K562 (cell line): ENCODE measurements around the gene GMEB1. TPM values are rescaled to one million over a fixed set of nuclear protein-coding genes. Genes with fewer than 3 reads are reported as not detected.
A peak's percentile ranks its signal among the peaks of the same experiment; 100 is the strongest.

Source experiments
- ATAC-seq: fragments of 200-7000 bp; cut with Tn5 transposase; 3 replicates; pipeline ENCODE4 v1.9.1; 2020; ENCODE audit warnings: moderate library complexity
- BruUV-seq: library from RNA; stranded (reverse); fragments of 400-500 nt; replicated peaks from 2 replicates; lab custom pipeline; 2021; lab: Mats Ljungman, UMichigan
- CTCF ChIA-PET: fragments of 300-600 bp; formaldehyde crosslinking; extraction: SDS; loops from one replicate; lab custom pipeline; 2021; ENCODE audit warnings: low intra/inter-chr PET ratio; lab: Yijun Ruan, JAX
- POLR2A ChIA-PET: fragments of 300-600, 350-650 bp; sonication (Branson Sonifier 250); formaldehyde crosslinking; extraction: SDS; loops from one replicate; lab custom pipeline; 2021; ENCODE audit warnings: antibody characterized with exemption, inconsistent platforms; lab: Yijun Ruan, JAX
- DNase-seq, 4 experiments: peaks; one replicate each; pipeline versions ENCODE4 v3.0.0 to v3.0.0-alpha.2; 2011 to 2018; ENCODE audit warnings: low spot score in 3 of 4, mixed read lengths in 3 of 4; ENCODE audit errors: extremely low read depth in 1 of 4
- FAIRE-seq: peaks from 2 replicates; lab custom pipeline; 2011; peaks lifted over from hg19 to GRCh38; lab: Jason Lieb, UNC
- H2AFZ ChIP-seq: 2 replicates; pipeline ENCODE4 v1.6.0; 2011; ENCODE audit warnings: low read depth, low read length, control low read depth, inconsistent platforms
- H3K27ac ChIP-seq: fragments of 200-600 bp; 3 replicates; pipeline ENCODE4 v1.8.0; 2011; ENCODE audit warnings: low read depth, mild to moderate bottlenecking, control low read depth, inconsistent platforms, low read length, moderate library complexity, mixed read lengths; ENCODE audit errors: extremely low read depth
- H3K27me3 ChIP-seq, 2 experiments: fragments of 300-600 bp in 1 of 2; 2 replicates in 1 of 2; 3 replicates in 1 of 2; pipeline versions ENCODE4 v1.6.0 to v1.8.0; 2011; ENCODE audit warnings: inconsistent platforms in 2 of 2, low read length in 2 of 2, mild to moderate bottlenecking in 1 of 2, mixed read lengths in 1 of 2, moderate library complexity in 1 of 2; ENCODE audit not compliant: control insufficient read depth in 2 of 2, insufficient read depth in 2 of 2
- H3K36me3 ChIP-seq: fragments of 300-600 bp; 3 replicates; pipeline ENCODE4 v1.8.0; 2011; ENCODE audit warnings: mild to moderate bottlenecking, low read length, inconsistent platforms; ENCODE audit not compliant: control insufficient read depth, insufficient read depth
- H3K4me1 ChIP-seq, 2 experiments: fragments of 200-600 bp in 1 of 2; replicated peaks in 1 of 2; 2 replicates in 1 of 2; 3 replicates in 1 of 2; pipeline versions ENCODE4 v1.5.1 to v1.8.0; 2011; ENCODE audit warnings: inconsistent platforms in 2 of 2, low read length in 2 of 2, mild to moderate bottlenecking in 1 of 2, mixed read lengths in 1 of 2, moderate library complexity in 1 of 2; ENCODE audit not compliant: control insufficient read depth in 2 of 2, insufficient read depth in 2 of 2
- H3K4me2 ChIP-seq: 2 replicates; pipeline ENCODE4 v1.6.1; 2011; ENCODE audit warnings: low read length, control low read depth, inconsistent platforms, mixed read lengths; ENCODE audit not compliant: insufficient read depth
- H3K4me3 ChIP-seq: fragments of 200-600 bp; sonication (generic), shearing (Covaris generic); 2 replicates; pipeline ENCODE4 v1.5.1; 2016; ENCODE audit warnings: control low read depth, inconsistent platforms
- H3K79me2 ChIP-seq: fragments of 200-600 bp; 3 replicates; pipeline ENCODE4 v1.8.0; 2011; ENCODE audit warnings: low read length, inconsistent platforms; ENCODE audit not compliant: control insufficient read depth, insufficient read depth
- H3K9ac ChIP-seq, 2 experiments: 2 replicates each; pipeline versions ENCODE4 v1.6.0 to v1.6.1; 2011; ENCODE audit warnings: low read depth in 2 of 2, low read length in 2 of 2, control low read depth in 1 of 2, inconsistent platforms in 1 of 2, mild to moderate bottlenecking in 1 of 2, mixed read lengths in 1 of 2; ENCODE audit not compliant: insufficient read depth in 1 of 2
- H3K9me1 ChIP-seq: one replicate; pipeline ENCODE4 v1.6.0; 2011; ENCODE audit warnings: inconsistent platforms, mild to moderate bottlenecking, low read length, moderate library complexity; ENCODE audit not compliant: control insufficient read depth, insufficient read depth
- H3K9me3 ChIP-seq: replicated peaks from 2 replicates; pipeline ENCODE4 v1.5.1; 2011; ENCODE audit warnings: low read depth, low read length, inconsistent platforms; ENCODE audit not compliant: control insufficient read depth, insufficient read depth
- H4K20me1 ChIP-seq: replicated peaks from 2 replicates; pipeline ENCODE4 v1.6.1; 2011; ENCODE audit warnings: low read length, inconsistent platforms, mixed read lengths; ENCODE audit not compliant: control insufficient read depth, insufficient read depth
- ATF7 ChIP-seq: fragments of 450-650 bp; IDR thresholded peaks from 2 replicates; pipeline ENCODE4 v1.7.1; 2014; ENCODE audit warnings: mild to moderate bottlenecking, moderate library complexity
- CEBPG ChIP-seq, 3 experiments: fragments of 200-800 bp in 1 of 3; sonication (Bioruptor generic) in 1 of 3; sonication (generic) in 1 of 3; formaldehyde crosslinking in 1 of 3; IDR thresholded peaks in 2 of 3; conservative IDR thresholded peaks in 1 of 3; 2 replicates each; pipeline versions ENCODE4 v1.6.1 to v1.8.0; 2016 to 2022; ENCODE audit warnings: missing compliant biosample characterization in 2 of 3, missing genetic modification characterization in 2 of 3, mild to moderate bottlenecking in 1 of 3, missing genetic modification reagents in 1 of 3
- FIP1L1 ChIP-seq: fragments of 200-400 bp; formaldehyde crosslinking; IDR thresholded peaks from 2 replicates; pipeline ENCODE4 v1.6.1; 2018; ENCODE audit warnings: mild to moderate bottlenecking, low read depth, low read length; ENCODE audit not compliant: poor library complexity, severe bottlenecking
- MAZ ChIP-seq, 2 experiments: fragments of 450-650 bp in 1 of 2; sonication (generic) in 1 of 2; formaldehyde crosslinking; IDR thresholded peaks in 1 of 2; conservative IDR thresholded peaks in 1 of 2; 2 replicates each; pipeline versions ENCODE4 v1.4.0 to v1.5.0; 2020; ENCODE audit warnings: mild to moderate bottlenecking in 1 of 2, missing genetic modification reagents in 1 of 2
- NCOA2 ChIP-seq, 2 experiments: fragments of 450-650 bp; IDR thresholded peaks; 2 replicates each; pipeline ENCODE4 v1.6.1; 2018; ENCODE audit warnings: mild to moderate bottlenecking in 2 of 2, moderate library complexity in 1 of 2; ENCODE audit not compliant: partially characterized antibody in 2 of 2
- STAT5A ChIP-seq: IDR thresholded peaks from 2 replicates; pipeline ENCODE4 v1.6.1; 2012; ENCODE audit warnings: low read length, inconsistent platforms, borderline replicate concordance
- ZFP36 ChIP-seq: fragments of 150-350 bp; IDR thresholded peaks from 2 replicates; pipeline ENCODE4 v1.6.1; 2018; ENCODE audit warnings: low read length, low read depth; ENCODE audit not compliant: partially characterized antibody
- ZNF354B ChIP-seq: fragments of 250-450 bp; sonication (Bioruptor Pico); IDR thresholded peaks from 2 replicates; pipeline ENCODE4 v1.4.0; 2020
- ZNF76 ChIP-seq: fragments of 250-450 bp; sonication (Bioruptor Pico); IDR thresholded peaks from 2 replicates; pipeline ENCODE4 v1.4.0; 2020; ENCODE audit warnings: mild to moderate bottlenecking, moderate library complexity, borderline replicate concordance
- WGBS: fragments of 100-300 bp; shearing (Covaris generic); methylation state at CpG from one replicate; pipeline ENCODE4 v1.1.6; 2016; ENCODE audit warnings: low coverage, mixed read lengths; ENCODE audit not compliant: insufficient coverage; ENCODE audit errors: missing lambda C conversion rate; 5-methylcytosine and 5-hydroxymethylcytosine counted together
- in situ Hi-C: fragments of 300-500 bp; cut with MboI; formaldehyde crosslinking; loops from 4 replicates; pipeline ENCODE4 v1.15.0; 2018; ENCODE audit warnings: inconsistent platforms, mixed read lengths
- intact Hi-C: fragments of 100-400 bp; cut with micrococcal nuclease; formaldehyde crosslinking; loops from 2 replicates; pipeline ENCODE4 v1.14.2; 2022
- polyA plus RNA-seq, 8 experiments: library from polyadenylated mRNA; depleted of rRNA in 4 of 8; stranded (reverse) in 5 of 8; unstranded in 3 of 8; fragments of >200 nt; fragmentation: Nextera tagmentation in 2 of 8; fragmentation: Illumina TruSeq in 1 of 8; extraction: Ambion mirVana in 2 of 8; extraction: Trizol in 1 of 8; gene quantifications; 2 replicates each; pipeline versions ENCODE4 v1.2.1 to v1.2.3, GENCODE V29; 2011 to 2014; ENCODE audit warnings: inconsistent platforms in 1 of 8, missing spikeins in 1 of 8
- total RNA-seq, 7 experiments: library from RNA; depleted of rRNA in 6 of 7; stranded (reverse); fragments of >200 nt in 6 of 7; fragmentation: Illumina TruSeq in 2 of 7; extraction: Trizol in 2 of 7; gene quantifications; 2 replicates each; pipeline versions ENCODE4 v1.2.1 to v1.2.3, GENCODE V29; 2011 to 2021; ENCODE audit warnings: low replicate concordance in 1 of 7
- TF ChIP-seq, protein P1 (sequence below), 2 experiments: fragments of 450-650 bp in 1 of 2; sonication (generic) in 1 of 2; formaldehyde crosslinking in 1 of 2; IDR thresholded peaks in 1 of 2; conservative IDR thresholded peaks in 1 of 2; 2 replicates each; pipeline versions ENCODE4 v1.6.1 to v1.8.1; 2016 to 2023; ENCODE audit warnings: mild to moderate bottlenecking in 2 of 2, moderate library complexity in 2 of 2, inconsistent platforms in 1 of 2, missing genetic modification reagents in 1 of 2

GMEB1 gene
- total and polyA plus RNA-seq, 9 of the 15 experiments (the other 6 are each of a cell fraction or from before 2014, with no cell fraction given): 6.6 to 17.5 (median 8.5) TPM

DNA sequence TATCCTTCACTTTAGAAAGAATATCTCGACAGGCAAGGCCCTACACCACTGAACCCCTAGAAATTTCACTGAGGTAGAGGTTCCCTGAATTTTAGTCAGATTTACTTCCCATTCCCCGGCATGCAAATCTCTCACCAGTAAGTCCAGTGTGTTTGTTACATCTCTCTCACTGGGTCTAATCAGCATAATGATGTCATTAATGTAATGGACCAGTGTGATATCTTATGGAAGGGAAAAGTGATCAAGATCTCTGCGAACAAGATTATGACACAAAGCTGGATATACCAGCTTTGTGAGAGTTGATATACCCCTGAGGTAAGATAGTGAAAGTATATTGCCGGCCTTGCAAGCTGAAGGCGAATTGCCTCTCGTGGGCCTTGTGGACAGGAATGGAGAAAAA, 12.2 kb upstream of the GMEB1 start:
- BruUV-seq: no TSS peak
- ATAC-seq: no peak
- no peak overlapping the region; the same call in 1 of the 2 replicates for H2AFZ ChIP-seq
- H3K9me1 ChIP-seq: no peaks in the 10 kb centered on the region
- no peak overlapping the region for H3K27ac ChIP-seq
- TF ChIP-seq, protein P1, sequence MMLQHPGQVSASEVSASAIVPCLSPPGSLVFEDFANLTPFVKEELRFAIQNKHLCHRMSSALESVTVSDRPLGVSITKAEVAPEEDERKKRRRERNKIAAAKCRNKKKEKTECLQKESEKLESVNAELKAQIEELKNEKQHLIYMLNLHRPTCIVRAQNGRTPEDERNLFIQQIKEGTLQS (IDR thresholded peaks at IDR 0.05): peak; percentile 29; the same call in 1 of the 2 replicates
- TF ChIP-seq, protein P1 (CRISPR knock-in tag; conservative IDR thresholded peaks at IDR 0.05): no peak
- TF ChIP-seq NCOA2 (IDR thresholded peaks at IDR 0.05; ENCODE audit: partially characterized antibody in 2 of 2): no peak
- TF ChIP-seq ZNF76 (CRISPR knock-in tag): no peak
- peak; percentile 52 for TF ChIP-seq ATF7
- TF ChIP-seq FIP1L1: no peak
- TF ChIP-seq ZFP36: no peak
- TF ChIP-seq ZNF354B (CRISPR knock-in tag): no peak
- TF ChIP-seq CEBPG (CRISPR knock-in tag; IDR thresholded peaks at IDR 0.05): no peak
- peak in 1 of 2 experiments; percentile 4; a peak in 1 of 4 replicates for TF ChIP-seq CEBPG (tag; conservative IDR thresholded peaks at IDR 0.05 in 1 of 2, IDR thresholded peaks at IDR 0.05 in 1 of 2)
- TF ChIP-seq STAT5A: no peak
- TF ChIP-seq MAZ (CRISPR knock-in tag; conservative IDR thresholded peaks at IDR 0.05 in 1 of 2, IDR thresholded peaks at IDR 0.05 in 1 of 2): no peak
- TF ChIP-seq, all 486 proteins: peak for 3
- Histone ChIP-seq H3K4me3 (no peak overlapping the region), H3K4me1 (peaks cover 0 to 2% of the 10 kb centered on the region in 2 experiments; a peak in 1 of 5 replicates), H3K36me3 (no peaks in the 10 kb centered on the region), H4K20me1 (no peaks in the 10 kb centered on the region), H3K9me3 (no peaks in the 10 kb centered on the region), H3K27me3 (no peaks in the 10 kb centered on the region), H3K4me2 (no peak overlapping the region), H3K79me2 (no peaks in the 10 kb centered on the region), H3K9ac (no peak overlapping the region)
- ChIA-PET CTCF (no interaction called here), POLR2A (interaction anchor here (1.3 to 2.3 kb wide), 5 partner anchors 8 to 99 kb away, joined by 4 to 33 read pairs (median 6); partner anchors contain the start of genes GMEB1 and RNU11)
- WGBS: 54% methylated on average over 6 of the region's 6 CpGs
- intact Hi-C loops: no loop called here
- in situ Hi-C loops: loop anchor here (5.0 kb wide), 1 partner anchor 76 kb away; no protein-coding TSS in a partner anchor
- DNase-seq (no peak), FAIRE-seq (peak; percentile 42)
